Amniotic epithelial cell (primary cell): ENCODE data around the gene UBE2E2.

Experiments
- DNase-seq: peaks from one replicate; pipeline ENCODE4 v3.0.0-alpha.2; 2010; ENCODE audit warnings: low read depth

Gene UBE2E2

GRCh38 chr3:23240171-23240785, 37.2 kb downstream of the UBE2E2 start:
- no peak for DNase-seq

DNA sequence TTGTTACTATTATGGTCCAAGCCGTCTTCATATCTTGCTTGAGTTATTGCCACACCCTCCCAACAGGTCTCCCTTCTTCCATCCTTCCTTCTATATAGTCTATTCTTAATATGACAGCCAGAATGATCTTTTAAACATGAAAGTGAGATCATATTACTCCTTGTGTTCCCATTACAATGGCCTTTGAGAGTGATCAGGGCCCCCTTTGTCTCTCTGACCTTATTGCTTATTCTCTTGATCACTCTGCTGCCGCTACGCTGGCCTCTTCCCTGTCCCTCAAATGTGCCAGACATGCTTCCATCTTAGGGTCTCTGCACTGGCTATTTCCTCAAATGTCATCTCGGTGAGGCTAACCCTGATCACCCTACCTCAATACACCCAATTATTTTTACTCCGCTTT, 38.1 kb downstream of the UBE2E2 start:
- no peak for DNase-seq

- no peak for DNase-seq
Measured at GRCh38 chr3:23242106-23242505, 39.0 kb downstream of the UBE2E2 start.

DNA sequence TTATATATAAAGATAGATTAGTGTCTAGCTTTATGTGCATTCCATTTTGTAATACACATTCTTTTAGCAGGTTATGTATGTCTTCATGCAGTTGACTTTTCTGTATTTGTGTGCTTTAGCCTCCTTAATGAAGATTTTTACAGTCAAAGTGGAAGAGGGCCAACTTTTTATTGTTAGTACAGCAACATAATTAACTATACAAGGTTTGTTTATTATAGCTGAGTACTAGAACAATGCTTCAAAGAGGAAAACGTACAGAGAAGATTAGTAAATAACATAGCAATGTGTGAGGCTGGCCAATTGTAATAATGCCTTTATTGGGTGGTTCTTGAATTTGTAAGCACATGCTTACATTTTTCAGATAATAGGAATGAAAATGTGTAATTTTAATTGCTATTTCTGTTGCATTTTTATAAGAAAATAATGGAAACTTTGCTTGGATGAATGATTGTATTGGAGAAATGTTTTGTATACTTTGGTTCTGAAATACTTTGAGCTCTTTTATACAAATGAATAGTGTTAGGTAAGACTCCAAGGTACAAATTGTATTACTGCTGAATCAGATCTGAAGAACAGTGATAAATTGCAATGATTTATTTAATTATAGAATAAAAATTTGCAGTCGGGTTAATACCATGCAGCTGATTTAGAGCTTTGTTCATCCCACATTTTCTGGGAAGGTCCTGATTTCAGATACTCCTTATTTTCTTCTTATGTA, 41.4 kb downstream of the UBE2E2 start:
- DNase-seq = no peak

DNA sequence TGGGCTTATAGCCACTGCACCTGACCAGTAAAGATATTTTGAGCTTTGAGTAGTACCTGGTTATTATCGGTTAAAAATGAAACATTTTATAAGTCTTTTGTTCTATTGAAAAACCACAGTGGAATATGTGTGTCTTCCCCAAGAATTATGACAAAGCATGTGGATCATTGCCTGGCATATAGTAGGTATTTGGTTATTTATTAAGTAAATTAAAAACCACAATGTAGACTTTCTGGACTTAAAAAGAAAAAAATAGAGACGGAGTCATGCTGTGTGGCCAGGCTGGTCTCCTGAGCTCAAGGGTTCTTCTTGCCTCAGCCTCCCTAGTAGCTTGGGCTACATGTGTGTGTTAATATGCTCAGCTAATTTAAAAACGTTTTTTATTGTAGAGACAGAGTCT, 43.5 kb downstream of the UBE2E2 start:
- no peak for DNase-seq

DNA sequence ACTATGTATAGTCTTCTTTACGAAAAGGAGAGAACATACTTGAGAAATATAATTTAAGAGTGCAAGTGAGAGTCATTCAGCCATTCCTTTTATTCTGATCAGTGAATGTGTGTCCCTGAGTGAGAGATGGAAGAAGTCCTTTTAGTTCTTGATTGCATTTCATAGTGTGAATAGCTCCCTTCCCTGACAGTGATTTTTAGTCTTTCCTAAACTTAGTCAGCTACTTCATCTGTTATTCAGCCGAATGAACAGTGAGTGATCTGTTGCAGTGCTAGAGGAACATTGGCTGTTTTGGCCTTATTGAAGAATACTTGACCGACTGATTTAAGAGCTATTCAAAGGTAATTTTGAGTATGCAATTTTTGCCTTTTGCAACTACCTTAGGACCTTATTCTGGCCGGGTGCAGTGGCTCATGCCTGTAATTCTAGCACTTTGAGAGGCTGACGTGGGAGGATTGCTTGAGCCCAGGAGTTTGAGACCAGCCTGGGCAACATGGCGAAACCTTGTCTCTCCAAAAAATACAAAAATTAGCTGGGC, 45.5 kb downstream of the UBE2E2 start:
- DNase-seq = no peak

DNA sequence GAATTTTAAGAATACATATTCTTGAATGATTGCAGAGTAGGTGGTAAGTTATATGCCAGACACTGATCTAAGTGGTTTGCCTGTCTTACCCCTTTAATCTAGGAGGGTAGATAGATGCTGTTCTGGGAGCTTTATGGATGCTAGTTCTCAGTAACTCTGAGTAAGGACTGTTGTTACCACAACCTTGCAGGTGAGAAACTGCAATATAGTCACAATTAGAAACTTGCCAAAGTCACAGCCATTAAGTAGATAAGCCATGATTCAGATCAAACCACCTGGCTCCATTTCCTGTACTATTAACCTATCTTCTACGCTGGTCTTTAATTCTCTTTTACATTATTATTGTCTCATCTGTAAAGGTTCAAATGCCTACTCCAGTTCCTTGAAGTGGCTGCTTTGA, 46.8 kb downstream of the UBE2E2 start:
- no peak for DNase-seq

GRCh38 chr3:23252122-23252521, 49.0 kb downstream of the UBE2E2 start:
- DNase-seq = no peak

DNA sequence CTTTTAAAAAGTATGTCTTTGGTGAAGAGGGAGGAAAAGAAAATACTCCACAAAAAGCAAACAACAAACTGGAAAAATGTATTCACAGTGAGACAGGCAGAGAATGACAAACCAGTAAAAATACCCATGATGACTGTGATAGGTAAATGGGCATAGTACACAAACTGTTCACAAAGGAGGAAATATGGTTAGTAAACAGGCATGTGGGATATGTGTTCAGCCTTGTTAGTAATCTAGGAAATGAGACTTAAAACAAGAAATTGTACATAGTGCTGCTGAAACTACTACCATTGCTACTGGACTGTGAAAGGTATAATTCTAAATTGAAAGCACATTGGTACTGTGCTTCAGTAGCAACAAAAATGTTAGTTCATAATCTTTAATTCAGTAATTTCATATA, 50.1 kb downstream of the UBE2E2 start:
- no peak for DNase-seq

- no peak for DNase-seq
Measured at GRCh38 chr3:23254282-23254681, 51.2 kb downstream of the UBE2E2 start.

GRCh38 chr3:23254835-23255234, 51.7 kb downstream of the UBE2E2 start:
- no peak for DNase-seq

GRCh38 chr3:23256741-23257435, 53.8 kb downstream of the UBE2E2 start:
- DNase-seq = peak; percentile 15

GRCh38 chr3:23258110-23258509, 55.0 kb downstream of the UBE2E2 start:
- DNase-seq = no peak

DNA sequence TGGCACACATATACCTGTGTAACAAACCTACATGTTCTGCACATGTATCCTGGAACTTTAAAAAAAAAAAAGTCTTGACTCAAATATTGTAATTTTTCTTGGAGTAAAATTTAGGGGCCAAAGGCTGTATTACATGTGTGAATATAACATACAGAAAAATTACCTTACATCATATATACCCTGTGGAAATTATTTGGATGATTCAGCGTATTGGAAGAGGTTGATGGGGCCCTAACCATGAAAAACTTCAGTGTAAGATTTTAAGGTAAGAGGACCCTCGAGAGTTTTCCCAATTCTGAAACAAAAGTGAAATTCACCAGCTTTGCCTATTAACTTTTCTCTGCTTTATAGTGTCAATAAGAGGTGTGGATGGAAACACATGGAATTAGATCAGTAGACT, 56.4 kb downstream of the UBE2E2 start:
- no peak for DNase-seq

GRCh38 chr3:23262766-23263165, 59.6 kb downstream of the UBE2E2 start:
- DNase-seq = no peak

DNA sequence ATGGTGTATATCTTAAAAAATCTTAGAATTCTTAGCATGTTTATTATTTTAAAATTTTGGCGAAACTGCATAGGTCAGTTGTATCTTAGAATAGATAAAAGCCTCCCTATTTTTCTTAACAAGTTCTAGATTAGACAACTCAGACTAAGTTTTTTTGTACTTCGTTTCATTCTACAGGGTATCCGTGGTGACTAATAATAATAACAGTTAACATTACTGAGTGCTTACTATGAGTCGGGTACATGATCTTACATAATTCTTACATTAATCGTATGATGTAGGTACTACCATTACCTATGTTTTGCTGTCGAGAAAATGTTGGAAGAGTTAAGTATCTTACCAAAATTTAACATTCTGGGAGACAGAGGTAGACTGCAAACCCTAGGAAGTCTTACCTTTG, 60.7 kb downstream of the UBE2E2 start:
- DNase-seq = peak; percentile 31

DNA sequence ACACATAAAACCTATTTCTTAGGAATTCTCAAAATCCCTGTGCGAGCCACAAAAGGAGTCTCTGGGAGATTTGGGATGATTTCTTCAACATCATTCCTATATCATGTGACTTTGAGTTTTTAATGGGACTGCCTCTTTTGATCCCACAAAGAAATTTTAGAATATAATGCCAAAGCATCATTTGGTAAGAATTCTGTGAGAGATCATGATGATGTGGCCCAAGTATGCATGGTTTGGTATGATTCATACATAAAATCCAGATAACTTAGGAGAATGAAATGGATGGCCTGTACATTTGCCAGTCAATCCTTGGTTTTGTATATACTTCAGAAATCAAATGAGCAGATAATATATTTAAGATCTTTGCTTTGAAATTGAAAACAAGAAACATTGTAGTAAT, 61.3 kb downstream of the UBE2E2 start:
- DNase-seq = peak; percentile 56

DNA sequence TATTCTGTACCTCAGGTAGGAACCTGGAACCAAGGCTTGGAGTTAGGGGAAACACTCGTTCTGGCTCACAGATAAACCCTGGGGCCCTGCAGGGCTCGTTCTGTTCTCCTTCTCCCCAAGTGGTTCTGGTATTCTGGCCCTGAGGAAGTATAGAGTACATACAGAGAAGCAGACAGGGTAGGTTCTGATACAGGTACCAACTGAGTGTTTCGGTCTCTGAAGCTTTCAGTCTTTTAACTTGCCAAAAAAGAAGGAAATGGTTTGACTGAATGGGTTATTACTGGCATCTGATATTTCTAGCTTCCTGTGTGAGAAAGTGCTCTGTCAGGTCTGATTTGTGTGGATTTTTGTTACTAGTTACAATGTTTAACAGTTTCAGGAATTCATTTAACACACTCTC, 67.3 kb downstream of the UBE2E2 start:
- DNase-seq = no peak

DNA sequence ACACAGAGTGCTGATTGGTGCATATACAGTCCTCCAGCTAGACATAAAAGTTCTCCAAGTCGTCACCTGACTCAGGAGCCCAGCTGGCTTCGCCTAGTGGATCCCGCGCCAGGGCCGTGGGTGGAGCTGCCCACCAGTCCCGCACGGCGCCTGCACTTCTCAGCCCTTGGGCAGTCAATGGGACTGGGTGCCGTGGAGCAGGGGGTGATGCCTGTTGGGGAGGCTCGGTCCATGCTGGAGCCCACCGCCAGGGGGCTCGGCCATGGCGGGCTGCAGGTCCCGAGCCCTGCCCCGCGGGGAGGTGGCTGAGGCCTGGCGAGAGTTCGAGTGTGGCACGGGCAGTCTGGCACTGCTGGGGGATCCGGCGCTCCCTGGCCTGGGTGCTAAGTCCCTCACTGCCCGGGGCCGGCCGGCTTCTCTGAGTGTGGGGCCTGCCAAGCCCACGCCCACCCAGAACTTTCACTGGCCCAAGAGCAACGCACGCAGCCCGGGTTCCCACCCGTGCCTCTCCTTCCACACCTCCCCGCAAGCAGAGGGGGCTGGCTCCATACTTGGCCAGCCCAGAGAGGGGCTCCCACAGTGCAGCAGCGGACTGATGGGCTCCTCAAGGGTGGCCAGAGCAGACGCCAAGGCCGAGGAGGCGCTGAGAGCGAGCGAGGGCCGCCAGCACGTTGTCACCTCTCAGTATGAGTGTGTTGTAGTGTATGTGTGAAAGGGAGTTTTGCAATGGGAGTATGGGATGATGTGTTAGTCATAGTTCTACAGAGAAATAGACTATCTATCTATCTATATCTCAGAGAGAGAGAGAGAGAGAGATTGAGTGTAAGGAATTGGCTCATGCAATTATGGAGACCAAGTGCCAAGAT, 69.0 kb downstream of the UBE2E2 start:
- no peak for DNase-seq

- DNase-seq = no peak
Measured at GRCh38 chr3:23272820-23273219, 69.7 kb downstream of the UBE2E2 start.

DNA sequence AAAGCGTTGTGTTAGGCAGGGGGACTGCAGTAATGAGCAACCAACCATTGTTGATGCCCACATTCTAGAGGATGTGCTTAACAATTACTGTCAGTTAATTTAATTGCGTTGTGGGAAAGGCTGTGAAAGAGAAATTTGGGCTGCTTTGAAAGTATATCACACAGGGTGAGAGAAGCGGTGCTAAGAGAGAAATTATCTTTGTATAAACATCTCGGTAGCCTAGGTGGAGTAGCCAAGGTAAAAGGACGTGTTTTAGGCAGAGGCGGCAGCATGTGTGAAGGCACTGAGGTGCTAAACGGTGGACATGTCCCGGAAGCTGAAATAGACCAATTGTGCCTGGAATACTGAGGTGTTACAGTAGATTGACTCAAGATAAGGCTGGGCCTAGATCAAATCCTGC, 71.9 kb downstream of the UBE2E2 start:
- no peak for DNase-seq

- DNase-seq = no peak
Measured at GRCh38 chr3:23275814-23276213, 72.7 kb downstream of the UBE2E2 start.
